Cardiac muscle cell (in vitro differentiated cells and primary cell): ENCODE measurements around the gene FRMD1. TPM values are rescaled to one million over a fixed set of nuclear protein-coding genes. Genes with fewer than 3 reads are reported as not detected.
A peak's percentile ranks its signal among the peaks of the same experiment; 100 is the strongest.

Source experiments
- DNase-seq, 2 donors: peaks; one replicate each; pipeline versions ENCODE4 v3.0.0 to v3.0.0-alpha.2; 2010 to 2017; ENCODE audit warnings: low read depth in 1 of 2, low spot score in 1 of 2
- H3K27ac ChIP-seq: fragments of 200-600 bp; sonication (generic); 2 replicates; pipeline ENCODE4 v1.5.1; 2016
- H3K27me3 ChIP-seq: fragments of 200-600 bp; sonication (generic); 2 replicates; pipeline ENCODE4 v1.6.0; 2016; ENCODE audit warnings: control low read depth
- H3K36me3 ChIP-seq: fragments of 200-600 bp; sonication (generic); 2 replicates; pipeline ENCODE4 v1.5.1; 2016; ENCODE audit warnings: control low read depth
- H3K4me1 ChIP-seq: fragments of 200-600 bp; sonication (generic); 2 replicates; pipeline ENCODE4 v1.8.1; 2017; ENCODE audit warnings: low read depth, mild to moderate bottlenecking, mixed run types
- H3K4me3 ChIP-seq: fragments of 200-600 bp; sonication (generic); 2 replicates; pipeline ENCODE4 v1.5.1; 2016; ENCODE audit warnings: mild to moderate bottlenecking
- H3K9me3 ChIP-seq: fragments of 200-600 bp; sonication (generic); 2 replicates; pipeline ENCODE4 v1.5.1; 2017; ENCODE audit warnings: low read depth, mild to moderate bottlenecking, control low read depth
- polyA plus RNA-seq: library from polyadenylated mRNA; unstranded; fragments of >200 nt; fragmentation: Nextera tagmentation; extraction: Ambion mirVana; gene quantifications from 2 replicates; pipeline ENCODE4 v1.2.1, GENCODE V29; 2016
- total RNA-seq: library from RNA; depleted of rRNA; stranded (reverse); fragments of >200 nt; gene quantifications from 2 replicates; pipeline ENCODE4 v1.2.3, GENCODE V29; 2016
- TF ChIP-seq, protein P1 (sequence below): IDR thresholded peaks from 2 replicates; pipeline ENCODE4 v1.5.1; 2012; ENCODE audit warnings: low read depth, mild to moderate bottlenecking, low read length

The FRMD1 gene
- total and polyA plus RNA-seq, 2 experiments from 2014 or later, result 0.09 TPM; not detected in 1

DNA sequence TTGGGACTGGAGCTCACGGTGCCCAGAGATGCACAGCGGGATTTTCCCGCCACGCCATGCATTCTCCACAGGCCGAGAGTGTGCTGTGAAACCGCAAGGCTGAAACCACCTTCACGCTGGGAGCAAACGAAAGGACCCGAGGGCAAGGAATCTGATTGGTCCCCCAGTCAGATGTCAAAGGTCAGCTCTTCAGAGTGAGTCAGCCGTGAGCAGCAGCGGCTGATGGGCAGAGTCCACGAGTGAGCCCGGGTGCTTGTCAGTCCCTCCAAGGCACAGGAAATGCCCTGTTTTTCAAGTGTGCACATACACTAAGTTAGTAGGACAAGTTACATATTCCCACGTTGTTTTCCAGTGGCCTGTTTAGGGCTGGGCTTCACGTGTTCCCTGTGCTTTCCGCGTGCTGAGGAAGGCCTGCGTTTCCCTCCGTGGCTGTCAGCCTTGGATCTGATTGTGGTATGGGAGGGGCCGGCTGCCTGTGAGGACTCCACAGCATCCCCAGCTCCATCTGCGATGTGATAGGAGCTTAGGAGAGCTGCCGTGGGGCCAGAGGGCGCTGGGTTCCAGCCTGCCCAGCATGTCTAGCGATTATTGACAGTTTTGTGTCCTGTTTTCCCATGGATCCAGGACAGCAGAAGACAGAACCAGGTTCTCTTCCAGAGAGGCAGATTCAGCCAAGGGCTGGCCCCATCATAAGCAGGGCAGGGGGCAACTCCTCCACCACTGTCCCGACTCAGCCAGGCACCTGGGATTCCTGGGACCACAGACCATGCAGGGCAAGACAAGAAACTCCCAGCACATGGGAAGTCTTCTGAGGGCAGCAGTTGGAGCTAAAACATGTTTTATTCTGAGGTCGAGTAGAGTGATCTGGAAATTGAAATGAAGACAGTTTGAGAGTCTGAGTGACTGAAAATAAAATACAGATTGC is 38.2 kb upstream of the FRMD1 start:
- peak in 1 of 2 donors; percentile 6 for DNase-seq
- Histone ChIP-seq H3K27me3 (no peaks in the 10 kb centered on the region), H3K4me3 (no peak overlapping the region), H3K9me3 (no peaks in the 10 kb centered on the region), H3K36me3 (no peaks in the 10 kb centered on the region), H3K27ac (no peak overlapping the region), H3K4me1 (no peaks in the 10 kb centered on the region)
- TF ChIP-seq, protein P1, sequence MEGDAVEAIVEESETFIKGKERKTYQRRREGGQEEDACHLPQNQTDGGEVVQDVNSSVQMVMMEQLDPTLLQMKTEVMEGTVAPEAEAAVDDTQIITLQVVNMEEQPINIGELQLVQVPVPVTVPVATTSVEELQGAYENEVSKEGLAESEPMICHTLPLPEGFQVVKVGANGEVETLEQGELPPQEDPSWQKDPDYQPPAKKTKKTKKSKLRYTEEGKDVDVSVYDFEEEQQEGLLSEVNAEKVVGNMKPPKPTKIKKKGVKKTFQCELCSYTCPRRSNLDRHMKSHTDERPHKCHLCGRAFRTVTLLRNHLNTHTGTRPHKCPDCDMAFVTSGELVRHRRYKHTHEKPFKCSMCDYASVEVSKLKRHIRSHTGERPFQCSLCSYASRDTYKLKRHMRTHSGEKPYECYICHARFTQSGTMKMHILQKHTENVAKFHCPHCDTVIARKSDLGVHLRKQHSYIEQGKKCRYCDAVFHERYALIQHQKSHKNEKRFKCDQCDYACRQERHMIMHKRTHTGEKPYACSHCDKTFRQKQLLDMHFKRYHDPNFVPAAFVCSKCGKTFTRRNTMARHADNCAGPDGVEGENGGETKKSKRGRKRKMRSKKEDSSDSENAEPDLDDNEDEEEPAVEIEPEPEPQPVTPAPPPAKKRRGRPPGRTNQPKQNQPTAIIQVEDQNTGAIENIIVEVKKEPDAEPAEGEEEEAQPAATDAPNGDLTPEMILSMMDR, result no peak

DNA sequence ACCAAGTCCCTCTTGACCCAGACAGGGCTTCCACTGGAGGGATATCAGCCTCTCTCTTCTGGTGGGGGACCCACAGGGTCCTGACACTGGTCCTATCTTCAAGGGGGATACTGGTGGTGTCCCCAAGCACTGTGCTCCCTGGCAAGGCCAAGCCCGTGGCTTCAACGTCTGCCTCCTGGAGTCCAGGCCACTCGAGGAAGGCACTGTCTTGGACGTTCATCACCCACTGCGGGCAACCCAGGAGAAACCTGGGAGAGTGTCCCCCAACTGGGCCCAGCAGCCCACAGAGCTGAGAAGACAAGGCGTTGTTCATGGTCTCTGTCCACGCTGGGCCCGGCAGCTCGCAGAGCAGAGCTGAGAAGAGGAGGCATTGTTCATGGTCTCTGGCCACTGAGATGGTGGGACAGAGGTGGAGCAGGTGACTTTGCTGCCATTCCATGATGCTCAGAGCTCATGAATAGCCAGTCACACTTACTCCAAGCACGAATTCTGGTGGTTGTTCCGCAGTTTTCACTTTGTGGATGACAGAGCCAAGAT is 37.5 kb upstream of the FRMD1 start:
- TF ChIP-seq, protein P1, result no peak
- H3K4me1 ChIP-seq, result no peaks in the 10 kb centered on the region
- no peak overlapping the region for H3K4me3 ChIP-seq
- H3K27me3 ChIP-seq, result no peaks in the 10 kb centered on the region
- H3K9me3 ChIP-seq, result no peaks in the 10 kb centered on the region
- no peak overlapping the region for H3K27ac ChIP-seq
- DNase-seq, result no peak
- no peaks in the 10 kb centered on the region for H3K36me3 ChIP-seq

DNA sequence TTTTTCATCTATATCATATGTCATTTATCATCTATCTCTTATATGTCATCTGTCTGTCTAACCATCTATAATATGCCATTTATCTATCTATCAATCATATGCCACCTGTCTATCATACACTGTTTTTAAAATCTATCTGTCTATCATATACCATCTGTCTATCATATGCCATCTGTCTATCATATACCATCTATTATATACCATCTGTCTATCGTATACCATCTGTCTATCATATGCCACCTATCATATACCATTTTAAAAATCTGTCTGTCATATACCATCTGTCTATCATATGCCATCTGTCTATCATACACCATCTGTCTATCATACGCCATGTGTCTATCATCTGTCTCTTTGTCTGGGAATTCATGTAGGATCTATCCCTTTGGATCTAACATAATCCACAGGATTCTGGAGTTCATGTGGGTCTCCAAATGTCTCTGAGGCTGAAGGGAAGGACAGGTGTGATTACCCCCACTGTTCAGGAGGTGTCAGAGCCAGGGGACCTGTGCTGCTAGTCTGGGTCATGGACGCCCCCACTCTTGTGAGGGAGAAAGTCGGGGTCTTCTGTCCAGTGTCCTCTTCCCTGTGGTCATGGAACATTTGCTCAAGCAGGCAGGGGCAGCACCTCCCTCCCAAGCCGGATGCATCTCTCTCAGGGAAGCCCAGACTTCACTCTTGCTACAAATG is 36.9 kb upstream of the FRMD1 start:
- TF ChIP-seq, protein P1, result no peak

DNA sequence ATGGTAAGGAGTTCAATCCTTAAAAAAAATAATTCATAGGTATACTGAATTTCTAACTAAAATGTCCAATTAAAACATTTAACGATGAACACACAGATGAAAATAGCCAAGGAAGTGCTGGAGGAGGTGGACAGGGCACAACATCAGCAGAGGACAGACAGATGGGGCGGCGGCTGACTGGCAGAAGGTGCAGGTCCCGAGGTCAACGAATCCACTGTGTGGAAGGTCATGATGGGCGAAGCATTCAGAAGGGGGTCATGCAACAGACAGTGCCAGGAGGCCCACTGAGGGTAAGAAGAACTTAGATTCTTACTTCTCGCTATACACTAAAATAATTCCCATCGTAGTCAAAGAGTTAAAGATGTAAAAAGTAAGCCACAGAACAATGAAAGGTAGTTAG is 34.2 kb upstream of the FRMD1 start:
- Histone ChIP-seq H3K4me3 (no peak overlapping the region), H3K27ac (no peak overlapping the region), H3K36me3 (no peaks in the 10 kb centered on the region), H3K9me3 (no peaks in the 10 kb centered on the region), H3K27me3 (no peaks in the 10 kb centered on the region), H3K4me1 (no peaks in the 10 kb centered on the region)
- DNase-seq, result no peak
- TF ChIP-seq, protein P1, result no peak

More for the DNA sequence above, 36.9 kb upstream of the FRMD1 start:
- Histone ChIP-seq H3K4me1 (no peaks in the 10 kb centered on the region), H3K4me3 (no peak overlapping the region), H3K36me3 (no peaks in the 10 kb centered on the region), H3K9me3 (no peaks in the 10 kb centered on the region), H3K27me3 (no peaks in the 10 kb centered on the region), H3K27ac (no peak overlapping the region)
- DNase-seq, result no peak

DNA sequence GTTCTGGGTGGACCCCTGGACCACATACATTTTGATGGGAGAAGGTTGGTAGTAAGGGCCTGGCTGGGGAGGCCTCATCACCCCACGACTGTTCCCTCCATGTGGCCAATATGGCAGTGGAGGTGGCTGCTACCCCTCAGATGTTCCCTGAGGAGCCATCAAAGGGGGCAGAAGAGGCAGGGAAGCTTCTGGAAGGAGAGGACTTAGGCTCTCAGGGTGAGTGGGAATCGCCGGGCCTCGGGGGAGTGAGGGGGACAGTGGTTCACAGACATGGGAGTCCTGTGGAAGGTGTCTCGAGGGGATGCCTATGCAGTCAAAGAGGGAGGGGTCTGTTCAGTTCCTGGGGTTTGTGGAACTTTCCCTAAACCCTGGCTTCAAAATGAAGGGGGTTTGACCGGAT is 32.9 kb upstream of the FRMD1 start:
- TF ChIP-seq, protein P1, result no peak
- no peak overlapping the region for H3K4me3 ChIP-seq
- no peaks in the 10 kb centered on the region for H3K9me3 ChIP-seq
- H3K36me3 ChIP-seq, result no peaks in the 10 kb centered on the region
- no peak overlapping the region for H3K27ac ChIP-seq
- H3K4me1 ChIP-seq, result no peaks in the 10 kb centered on the region
- DNase-seq, result no peak
- no peaks in the 10 kb centered on the region for H3K27me3 ChIP-seq
